ENCODE measurements around the gene ARHGEF18.

DNA sequence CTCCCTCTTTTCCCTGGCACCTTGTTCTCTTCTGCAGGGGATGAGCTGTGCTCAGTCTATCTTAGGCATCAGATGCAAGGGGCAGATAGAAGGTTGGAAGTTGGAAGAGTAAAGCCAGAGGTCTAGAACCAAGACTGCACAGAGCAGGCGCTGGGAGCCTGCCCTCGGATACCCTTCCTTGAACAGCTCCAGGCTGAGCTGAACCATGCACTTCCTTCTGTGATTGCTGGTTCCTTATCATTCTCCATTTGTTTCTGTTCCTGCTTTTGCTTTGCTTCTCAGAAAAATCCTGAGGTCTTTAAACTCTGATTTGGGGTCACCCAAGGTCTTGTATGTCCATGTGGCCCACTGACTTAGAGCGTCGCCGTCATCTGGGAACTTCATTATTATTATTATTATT is 36.3 kb downstream of the ARHGEF18 start:
- TF ChIP-seq, protein P1, sequence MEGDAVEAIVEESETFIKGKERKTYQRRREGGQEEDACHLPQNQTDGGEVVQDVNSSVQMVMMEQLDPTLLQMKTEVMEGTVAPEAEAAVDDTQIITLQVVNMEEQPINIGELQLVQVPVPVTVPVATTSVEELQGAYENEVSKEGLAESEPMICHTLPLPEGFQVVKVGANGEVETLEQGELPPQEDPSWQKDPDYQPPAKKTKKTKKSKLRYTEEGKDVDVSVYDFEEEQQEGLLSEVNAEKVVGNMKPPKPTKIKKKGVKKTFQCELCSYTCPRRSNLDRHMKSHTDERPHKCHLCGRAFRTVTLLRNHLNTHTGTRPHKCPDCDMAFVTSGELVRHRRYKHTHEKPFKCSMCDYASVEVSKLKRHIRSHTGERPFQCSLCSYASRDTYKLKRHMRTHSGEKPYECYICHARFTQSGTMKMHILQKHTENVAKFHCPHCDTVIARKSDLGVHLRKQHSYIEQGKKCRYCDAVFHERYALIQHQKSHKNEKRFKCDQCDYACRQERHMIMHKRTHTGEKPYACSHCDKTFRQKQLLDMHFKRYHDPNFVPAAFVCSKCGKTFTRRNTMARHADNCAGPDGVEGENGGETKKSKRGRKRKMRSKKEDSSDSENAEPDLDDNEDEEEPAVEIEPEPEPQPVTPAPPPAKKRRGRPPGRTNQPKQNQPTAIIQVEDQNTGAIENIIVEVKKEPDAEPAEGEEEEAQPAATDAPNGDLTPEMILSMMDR (IDR thresholded peaks at IDR 0.05; ENCODE audit: low read depth, low read length), result no peak
- no peak for TF ChIP-seq EZH2phosphoT487 (IDR thresholded peaks at IDR 0.05; ENCODE audit: low read depth)

Data from OCI-LY3 (cell line).